ENCODE results near the gene VPS29. TPM values are rescaled to one million over a fixed set of nuclear protein-coding genes. Genes with fewer than 3 reads are reported as not detected.

The VPS29 gene
- polyA plus RNA-seq, 3 donors, result 224 to 409 (median 342) TPM

DNA sequence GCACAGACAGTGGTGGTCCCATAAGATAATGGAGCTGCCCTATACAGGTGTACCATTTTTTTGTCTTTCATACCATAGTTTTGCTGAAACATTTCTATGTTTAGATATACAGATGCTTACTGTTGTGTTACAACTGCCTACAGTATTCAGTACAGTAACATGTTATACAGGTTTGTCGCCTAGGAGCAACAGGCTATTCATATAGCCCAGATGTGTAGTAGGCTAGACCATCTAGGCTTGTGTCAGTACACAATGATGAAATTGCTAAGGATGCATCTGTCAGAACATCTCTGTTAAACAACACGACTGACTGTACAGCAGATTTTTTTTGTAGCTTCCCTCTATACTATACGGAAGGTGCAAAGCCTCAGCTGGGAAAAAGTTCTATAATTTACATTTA is 30.7 kb upstream of the VPS29 start:
- Mint-ChIP-seq H3K4me1 (no peaks in the 10 kb centered on the region), H3K4me3 (no peak overlapping the region), H3K36me3 (peaks cover 58 to 78% of the 10 kb centered on the region in 2 donors), H3K27ac (no peak overlapping the region), H3K27me3 (ENCODE audit: low read depth in 3 of 3) (peaks cover 0 to 3% (median 0%) of the 10 kb centered on the region in 3 donors), H3K9me3 (no peaks in the 10 kb centered on the region)
- no peak overlapping the region for H2AFZ ChIP-seq (ENCODE audit: insufficient read depth, low read depth, low read length, poor library complexity, severe bottlenecking)
- H3K9ac ChIP-seq (ENCODE audit: insufficient read depth, low read length, poor library complexity, severe bottlenecking), result no peak overlapping the region
- no peak overlapping the region for H3K27ac ChIP-seq (ENCODE audit: low read depth in 1 of 2, low read length in 2 of 2)
- intact Hi-C loops (cut with micrococcal nuclease), result no loop called here
- H3K4me2 ChIP-seq (replicated peaks; ENCODE audit: extremely low read depth, low read length, poor library complexity, severe bottlenecking), result no peak overlapping the region
- H3K79me2 ChIP-seq (ENCODE audit: insufficient read depth, low read length), result peaks cover 7% of the 10 kb centered on the region
- H3K4me1 ChIP-seq (ENCODE audit: control insufficient read depth in 1 of 2, insufficient read depth in 2 of 2, low read length in 2 of 2), result no peaks in the 10 kb centered on the region
- WGBS (ENCODE audit: insufficient coverage), result no CpG with 5 or more reads among the region's 3 CpGs
- peaks cover 65% of the 10 kb centered on the region for H4K20me1 ChIP-seq (ENCODE audit: insufficient read depth, low read length)
- H3K36me3 ChIP-seq (replicated peaks in 1 of 2; ENCODE audit: control insufficient read depth in 1 of 2, insufficient read depth in 2 of 2, low read length in 2 of 2), result peaks cover 57 to 81% of the 10 kb centered on the region in 2 donors
- no peaks in the 10 kb centered on the region for H3K27me3 ChIP-seq (ENCODE audit: control insufficient read depth in 2 of 2, insufficient read depth in 2 of 2, low read length in 2 of 2)
- DNase-seq, result no peak
- no peak overlapping the region for H3K4me3 ChIP-seq (replicated peaks in 1 of 3; ENCODE audit: low read depth in 2 of 3, low read length in 3 of 3)
- TF ChIP-seq, protein P1, sequence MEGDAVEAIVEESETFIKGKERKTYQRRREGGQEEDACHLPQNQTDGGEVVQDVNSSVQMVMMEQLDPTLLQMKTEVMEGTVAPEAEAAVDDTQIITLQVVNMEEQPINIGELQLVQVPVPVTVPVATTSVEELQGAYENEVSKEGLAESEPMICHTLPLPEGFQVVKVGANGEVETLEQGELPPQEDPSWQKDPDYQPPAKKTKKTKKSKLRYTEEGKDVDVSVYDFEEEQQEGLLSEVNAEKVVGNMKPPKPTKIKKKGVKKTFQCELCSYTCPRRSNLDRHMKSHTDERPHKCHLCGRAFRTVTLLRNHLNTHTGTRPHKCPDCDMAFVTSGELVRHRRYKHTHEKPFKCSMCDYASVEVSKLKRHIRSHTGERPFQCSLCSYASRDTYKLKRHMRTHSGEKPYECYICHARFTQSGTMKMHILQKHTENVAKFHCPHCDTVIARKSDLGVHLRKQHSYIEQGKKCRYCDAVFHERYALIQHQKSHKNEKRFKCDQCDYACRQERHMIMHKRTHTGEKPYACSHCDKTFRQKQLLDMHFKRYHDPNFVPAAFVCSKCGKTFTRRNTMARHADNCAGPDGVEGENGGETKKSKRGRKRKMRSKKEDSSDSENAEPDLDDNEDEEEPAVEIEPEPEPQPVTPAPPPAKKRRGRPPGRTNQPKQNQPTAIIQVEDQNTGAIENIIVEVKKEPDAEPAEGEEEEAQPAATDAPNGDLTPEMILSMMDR (IDR thresholded peaks at IDR 0.05), result no peak
- no peaks in the 10 kb centered on the region for H3K9me3 ChIP-seq (replicated peaks in 1 of 2; ENCODE audit: control insufficient read depth in 1 of 2, insufficient read depth in 1 of 2, low read length in 2 of 2)

DNA sequence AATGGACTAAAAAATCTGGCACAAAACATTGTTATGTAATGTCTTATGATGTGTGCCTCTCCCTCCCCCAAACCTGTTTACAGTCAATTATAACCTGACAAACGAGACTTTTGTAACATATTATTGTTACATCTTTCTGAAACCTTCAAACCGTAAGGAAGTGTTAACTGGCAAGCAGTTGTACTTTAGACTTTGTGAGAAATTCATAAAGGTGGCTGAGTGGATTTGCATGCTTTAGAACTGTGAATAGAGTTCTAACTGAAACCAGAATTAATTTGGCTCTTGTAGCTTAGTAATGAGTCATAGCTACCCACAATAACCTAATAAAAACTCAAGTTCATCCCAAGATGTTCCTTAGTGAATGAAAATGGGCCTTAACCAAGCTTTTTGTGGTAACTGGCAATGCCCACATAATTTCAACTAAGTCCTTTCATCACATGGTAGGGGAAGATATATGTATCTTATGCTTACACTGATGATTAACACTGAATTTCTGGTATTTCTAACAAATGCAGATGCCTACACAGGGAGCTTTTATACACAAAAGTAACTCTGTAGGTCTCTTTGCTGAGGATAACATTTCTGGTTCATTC is 29.9 kb upstream of the VPS29 start:
- H2AFZ ChIP-seq (ENCODE audit: insufficient read depth, low read depth, low read length, poor library complexity, severe bottlenecking), result no peak overlapping the region
- H3K4me2 ChIP-seq (replicated peaks; ENCODE audit: extremely low read depth, low read length, poor library complexity, severe bottlenecking), result no peak overlapping the region
- H3K27me3 ChIP-seq (ENCODE audit: control insufficient read depth in 2 of 2, insufficient read depth in 2 of 2, low read length in 2 of 2), result no peaks in the 10 kb centered on the region
- no peaks in the 10 kb centered on the region for H3K4me1 ChIP-seq (ENCODE audit: control insufficient read depth in 1 of 2, insufficient read depth in 2 of 2, low read length in 2 of 2)
- Mint-ChIP-seq H3K4me3 (no peak overlapping the region), H3K9me3 (no peaks in the 10 kb centered on the region), H3K27ac (no peak overlapping the region), H3K36me3 (peaks cover 51 to 70% of the 10 kb centered on the region in 2 donors), H3K27me3 (ENCODE audit: low read depth in 3 of 3) (peaks cover 0 to 3% (median 0%) of the 10 kb centered on the region in 3 donors), H3K4me1 (no peaks in the 10 kb centered on the region)
- no CpG with 5 or more reads among the region's 2 CpGs for WGBS (ENCODE audit: insufficient coverage)
- H3K27ac ChIP-seq (ENCODE audit: low read depth in 1 of 2, low read length in 2 of 2), result no peak overlapping the region
- no peaks in the 10 kb centered on the region for H3K9me3 ChIP-seq (replicated peaks in 1 of 2; ENCODE audit: control insufficient read depth in 1 of 2, insufficient read depth in 1 of 2, low read length in 2 of 2)
- no peak overlapping the region for H3K4me3 ChIP-seq (replicated peaks in 1 of 3; ENCODE audit: low read depth in 2 of 3, low read length in 3 of 3)
- no peak for DNase-seq
- peaks cover 57% of the 10 kb centered on the region for H4K20me1 ChIP-seq (ENCODE audit: insufficient read depth, low read length)
- intact Hi-C loops (cut with micrococcal nuclease), result no loop called here
- no peak overlapping the region for H3K9ac ChIP-seq (ENCODE audit: insufficient read depth, low read length, poor library complexity, severe bottlenecking)
- peaks cover 49 to 73% of the 10 kb centered on the region in 2 donors for H3K36me3 ChIP-seq (replicated peaks in 1 of 2; ENCODE audit: control insufficient read depth in 1 of 2, insufficient read depth in 2 of 2, low read length in 2 of 2)
- H3K79me2 ChIP-seq (ENCODE audit: insufficient read depth, low read length), result peaks cover 7% of the 10 kb centered on the region
- TF ChIP-seq, protein P1 (IDR thresholded peaks at IDR 0.05), result no peak
